Mucosa of descending colon (tissue), 3 donors: Measurements from ENCODE around the gene CELF4. TPM values are rescaled to one million over a fixed set of nuclear protein-coding genes. Genes with fewer than 3 reads are reported as not detected.

Experiments
- ATAC-seq: fragments of 200-7000 bp; cut with Tn5 transposase; one replicate; pipeline ENCODE4 v1.9.1; 2020; ENCODE audit warnings: mild to moderate bottlenecking, moderate library complexity
- DNase-seq, 3 donors: peaks; one replicate each; pipeline ENCODE4 v3.0.0-alpha.2; 2020
- H3K36me3 ChIP-seq: fragments of 200-600 bp; one replicate; pipeline ENCODE4 v1.8.0; 2021; ENCODE audit warnings: low read depth, mild to moderate bottlenecking
- H3K4me1 ChIP-seq: fragments of 200-600 bp; one replicate; pipeline ENCODE4 v1.8.0; 2021; ENCODE audit warnings: low read depth, mild to moderate bottlenecking
- H3K4me3 ChIP-seq: fragments of 200-600 bp; one replicate; pipeline ENCODE4 v1.8.0; 2021; ENCODE audit warnings: mild to moderate bottlenecking
- H3K9me3 ChIP-seq: fragments of 200-600 bp; one replicate; pipeline ENCODE4 v1.8.0; 2021; ENCODE audit warnings: mild to moderate bottlenecking
- CTCF ChIP-seq: fragments of 200-600 bp; IDR thresholded peaks from one replicate; pipeline ENCODE4 v1.8.0; 2022; ENCODE audit warnings: antibody characterized with exemption, mild to moderate bottlenecking
- intact Hi-C, 2 donors: fragments of 100-400 bp; cut with DNase I in 1 of 2; cut with micrococcal nuclease in 1 of 2; formaldehyde crosslinking; loops; one replicate each; pipeline versions ENCODE4 v1.11.0 to v1.11.1; 2022; cut with DNase I, micrococcal nuclease
- total RNA-seq, 3 donors: library from RNA; stranded (reverse); fragmentation: NEBNext Ultra II Directional in 2 of 3; extraction: Animal tissue kit (Norgen Biotek cat#: 25700) in 2 of 3; gene quantifications; one replicate each; pipeline versions ENCODE4 v1.2.1 to v1.2.4, GENCODE V29; 2021 to 2023
- donor health status: DM: no; HTN: no; CAD: no; lungs with moderate emphysema.
- donor health status: DM: no; HTN: no; CAD: no.
- donor health status: DM: no; HTN: yes; CAD: no.

The CELF4 gene
- total RNA-seq, 3 donors from 2014 or later = 0.32 to 4.4 (median 0.72) TPM

DNA sequence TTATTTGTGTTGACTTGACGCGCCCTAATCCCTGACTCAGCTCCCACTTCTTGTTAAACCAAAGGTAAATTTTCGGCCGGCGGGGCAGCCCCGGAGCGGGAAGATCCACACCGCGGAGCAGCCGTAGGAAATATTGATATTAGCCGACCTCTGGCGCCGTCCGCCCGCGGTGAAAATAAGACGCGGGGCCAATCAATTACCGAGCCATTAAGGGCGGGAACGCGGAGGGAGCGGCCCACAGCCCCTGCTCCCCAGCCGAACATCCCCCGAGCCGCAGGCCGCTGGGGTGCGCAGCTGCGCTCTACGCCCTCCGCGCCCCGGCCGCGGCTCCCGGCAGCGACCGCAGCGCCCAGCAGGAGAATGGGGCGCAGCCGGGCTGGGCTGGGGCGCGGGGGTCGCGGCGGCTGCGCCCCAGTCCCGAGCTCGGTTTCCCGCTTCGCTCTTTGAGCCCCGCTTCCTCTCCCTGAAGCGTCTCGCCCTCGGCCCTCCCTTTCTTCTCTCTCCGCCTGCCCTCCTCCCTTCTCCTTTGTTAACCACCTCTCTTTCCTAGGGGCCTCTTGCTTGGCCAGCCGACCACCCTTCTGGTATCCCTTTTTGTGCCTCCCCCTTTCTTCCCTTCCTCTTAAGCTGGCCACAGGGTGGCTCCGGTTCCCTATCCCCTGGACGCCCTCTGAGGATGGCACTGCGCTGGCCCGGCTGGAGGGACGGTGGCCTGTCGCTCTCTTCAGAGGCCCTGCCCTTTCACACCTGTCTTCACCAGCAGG is 40.9 kb downstream of the CELF4 start:
- Histone ChIP-seq H3K9me3 (no peaks in the 10 kb centered on the region), H3K4me1 (no peaks in the 10 kb centered on the region), H3K4me3 (no peak overlapping the region), H3K36me3 (no peaks in the 10 kb centered on the region)
- no peak for ATAC-seq
- intact Hi-C loops = no loop called here
- TF ChIP-seq CTCF = no peak
- DNase-seq = peak in 1 of 3 donors; percentile 19

DNA sequence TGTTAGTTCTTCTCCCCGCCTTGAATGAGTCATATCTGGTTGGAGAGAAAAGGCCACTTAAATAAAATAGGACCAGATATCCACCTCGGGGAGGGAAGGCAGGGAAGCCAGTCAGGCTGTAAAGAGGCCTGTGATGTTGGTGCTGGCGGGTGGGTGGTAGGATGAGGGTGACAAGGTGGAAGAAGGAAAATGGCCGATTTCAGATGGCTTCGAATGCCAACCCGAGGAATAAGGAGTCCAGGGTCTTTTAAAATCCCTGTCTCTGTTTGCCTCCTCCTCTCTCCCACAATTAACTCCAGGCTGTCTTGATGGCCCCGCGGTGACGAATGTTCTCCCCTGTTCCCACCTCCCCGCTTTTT is 41.5 kb downstream of the CELF4 start:
- intact Hi-C loops = no loop called here
- H3K36me3 ChIP-seq = no peaks in the 10 kb centered on the region
- no peak for DNase-seq

GRCh38 chr18:37521510-37522465 is 43.8 kb downstream of the CELF4 start:
- intact Hi-C loops = no loop called here
- no peaks in the 10 kb centered on the region for H3K9me3 ChIP-seq
- TF ChIP-seq CTCF = no peak

More for the DNA sequence above, 41.5 kb downstream of the CELF4 start:
- ATAC-seq = no peak
- TF ChIP-seq CTCF = no peak
- Histone ChIP-seq H3K4me1 (no peaks in the 10 kb centered on the region), H3K9me3 (no peaks in the 10 kb centered on the region), H3K4me3 (no peak overlapping the region)

DNA sequence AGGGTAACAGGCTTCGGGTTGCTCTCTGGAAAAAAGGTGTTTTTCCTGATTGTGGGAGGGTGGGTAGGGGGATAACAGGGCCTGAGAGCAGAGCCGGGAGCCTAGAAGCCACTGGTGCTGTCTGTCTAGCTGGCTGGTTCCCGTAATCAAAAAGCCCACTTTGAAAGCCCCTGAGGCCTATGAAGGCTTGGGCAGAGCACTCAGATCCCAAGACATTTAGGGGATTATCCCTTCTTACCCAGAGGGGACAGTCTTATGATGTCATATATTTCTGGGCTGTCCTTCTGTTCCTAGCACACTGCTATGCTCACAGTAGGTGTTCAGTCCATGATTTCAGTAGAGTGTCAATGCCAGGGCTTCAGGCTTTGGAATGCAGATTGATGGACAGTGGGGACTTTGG is 45.1 kb downstream of the CELF4 start:
- DNase-seq (no peak), ATAC-seq (no peak)
- Histone ChIP-seq H3K9me3 (no peaks in the 10 kb centered on the region), H3K4me1 (no peaks in the 10 kb centered on the region), H3K4me3 (no peak overlapping the region), H3K36me3 (no peaks in the 10 kb centered on the region)
- intact Hi-C loops = no loop called here
- TF ChIP-seq CTCF = no peak

More at GRCh38 chr18:37521510-37522465, 43.8 kb downstream of the CELF4 start:
- DNase-seq (no peak), ATAC-seq (no peak)
- Histone ChIP-seq H3K4me1 (no peaks in the 10 kb centered on the region), H3K4me3 (no peak overlapping the region), H3K36me3 (no peaks in the 10 kb centered on the region)

GRCh38 chr18:37519510-37520135 is 46.0 kb downstream of the CELF4 start:
- DNase-seq = no peak
- Histone ChIP-seq H3K36me3 (no peaks in the 10 kb centered on the region), H3K9me3 (no peaks in the 10 kb centered on the region), H3K4me3 (no peak overlapping the region), H3K4me1 (no peaks in the 10 kb centered on the region)
- intact Hi-C loops = no loop called here
- TF ChIP-seq CTCF = no peak
- no peak for ATAC-seq
